Hematopoietic multipotent progenitor cell treated with erythropoietin and hydrocortisone succinate and interleukin-3 and kit ligand, for 8 days (in vitro differentiated cells): ENCODE data around the gene PIN1.

Experiments
- DNase-seq: peaks from one replicate; pipeline ENCODE4 v3.0.0-alpha.2; 2015

Gene PIN1

DNA sequence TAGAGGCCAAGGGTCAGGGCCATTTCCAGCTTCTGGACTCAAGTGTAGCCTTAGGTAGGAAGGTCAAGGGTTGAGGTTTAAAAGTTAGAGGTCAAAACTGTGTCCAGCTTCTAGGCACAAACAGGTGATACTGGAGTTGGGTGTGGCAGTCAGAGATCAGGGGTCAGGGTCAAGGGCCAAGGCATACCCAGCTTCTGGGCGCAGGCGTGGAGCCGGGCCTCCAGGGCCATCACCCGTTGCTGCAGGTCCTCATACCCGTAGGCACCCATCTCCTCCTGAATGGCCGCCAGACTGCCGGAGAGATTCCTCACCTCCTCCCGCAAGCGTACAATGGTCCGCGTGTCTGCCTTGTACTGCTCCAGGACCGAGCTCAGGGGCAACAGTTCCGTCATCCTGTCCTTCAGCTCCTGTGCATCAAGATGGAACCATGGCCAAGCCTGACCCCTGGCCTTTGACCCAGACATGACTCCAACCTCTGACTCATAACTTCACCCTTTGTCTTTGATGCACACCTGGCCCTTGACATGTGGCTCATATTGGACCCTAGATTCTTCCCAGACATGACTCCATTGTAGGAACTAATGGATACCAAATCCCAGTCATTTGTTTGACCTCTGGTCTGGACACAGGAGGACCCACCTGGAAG, 22.1 kb downstream of the PIN1 start:
- no peak for DNase-seq

DNA sequence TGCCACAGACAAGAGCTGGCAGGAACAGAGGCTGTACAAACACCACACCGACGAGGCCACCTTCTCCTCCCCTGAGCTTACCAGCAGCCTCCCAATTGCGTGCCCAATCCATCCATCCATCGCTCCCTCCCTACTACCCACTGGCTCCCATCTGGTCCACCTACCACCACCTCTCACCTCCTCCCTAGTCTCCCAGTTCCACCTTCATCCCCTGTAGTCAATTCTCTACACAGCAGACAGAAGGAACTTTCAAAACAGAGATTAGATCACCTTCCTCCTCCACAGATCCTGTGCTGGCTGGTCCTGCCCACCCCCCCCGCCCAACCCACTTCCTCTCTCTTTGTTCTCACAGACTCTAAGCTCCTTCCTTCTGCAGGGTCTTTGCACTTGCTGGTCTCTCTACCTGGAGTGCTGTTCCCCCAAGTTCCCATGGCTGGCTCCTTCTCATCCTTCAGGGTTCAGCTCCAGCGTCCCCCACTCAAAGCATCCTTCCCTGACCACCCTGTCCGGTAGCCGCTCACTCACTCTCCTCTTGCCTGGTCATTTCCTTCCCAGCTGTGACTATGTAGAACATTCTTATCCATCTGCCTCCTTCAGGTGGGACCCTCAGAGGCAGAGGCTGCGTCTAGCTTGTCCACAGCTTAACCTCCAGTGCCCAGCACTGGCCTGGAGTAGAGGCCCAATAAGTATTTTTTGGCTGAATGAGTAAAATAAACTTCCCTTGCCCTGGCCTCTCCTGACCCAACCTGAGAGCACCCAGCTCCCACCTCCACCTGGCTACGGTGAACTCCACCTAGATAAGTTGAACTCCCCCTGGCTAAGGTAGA, 23.0 kb downstream of the PIN1 start:
- no peak for DNase-seq

DNA sequence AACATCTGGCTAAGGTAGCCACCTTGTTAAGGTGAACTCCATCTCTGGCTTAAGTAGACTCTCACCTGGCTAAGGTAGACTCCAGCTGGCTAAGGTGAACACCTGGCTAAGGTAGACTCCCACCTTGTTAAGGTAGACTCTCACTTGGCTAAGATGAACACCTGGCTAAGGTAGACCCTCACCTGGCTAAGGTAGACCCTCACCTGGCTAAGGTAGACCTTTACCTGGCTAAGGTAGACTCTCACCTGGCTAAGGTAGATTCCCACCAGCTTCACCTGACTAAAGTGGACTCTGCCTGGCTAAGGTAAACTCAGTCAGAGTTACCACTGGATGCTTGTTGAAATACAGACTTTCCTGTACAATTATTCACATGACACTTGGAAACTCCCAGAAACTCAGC, 23.6 kb downstream of the PIN1 start:
- DNase-seq: no peak

DNA sequence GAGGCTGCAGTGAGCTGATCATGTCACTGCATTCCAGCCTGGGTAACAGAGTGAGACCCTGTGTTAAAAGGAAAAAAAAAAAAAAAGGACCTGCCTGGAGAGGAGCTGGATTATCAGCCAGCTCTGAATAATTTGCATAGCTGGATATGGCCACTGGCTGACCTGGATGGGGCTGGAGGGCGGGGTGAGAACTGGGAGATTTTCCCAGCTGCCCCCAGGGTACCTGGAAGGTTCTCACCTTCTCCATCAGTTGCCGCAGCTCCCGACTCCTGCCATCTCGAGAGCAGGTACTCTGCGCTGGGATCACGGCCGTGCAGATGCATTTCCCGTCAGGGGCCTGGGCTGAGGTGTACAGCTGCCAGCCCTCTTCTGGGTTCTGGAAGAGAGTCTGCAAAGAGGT, 25.3 kb downstream of the PIN1 start:
- DNase-seq: no peak

DNA sequence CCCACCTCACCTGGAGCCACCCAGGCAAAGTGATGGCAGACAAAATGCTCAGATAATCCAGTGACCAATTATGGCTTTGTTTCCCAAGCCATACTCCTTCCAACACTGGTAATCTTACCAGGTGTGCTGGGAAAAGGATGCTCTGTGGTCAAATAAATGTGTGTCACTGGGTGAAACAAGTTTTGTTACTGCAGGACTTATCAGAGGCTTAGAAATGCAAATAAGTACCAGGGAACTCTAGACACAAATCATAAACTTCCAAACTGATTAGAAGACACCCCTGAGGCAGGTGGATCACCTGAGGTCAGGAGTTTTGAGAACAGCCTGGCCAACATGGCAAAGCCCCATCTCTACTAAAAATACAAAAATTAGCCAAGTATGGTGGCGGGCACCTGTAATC, 26.4 kb downstream of the PIN1 start:
- no peak for DNase-seq

DNA sequence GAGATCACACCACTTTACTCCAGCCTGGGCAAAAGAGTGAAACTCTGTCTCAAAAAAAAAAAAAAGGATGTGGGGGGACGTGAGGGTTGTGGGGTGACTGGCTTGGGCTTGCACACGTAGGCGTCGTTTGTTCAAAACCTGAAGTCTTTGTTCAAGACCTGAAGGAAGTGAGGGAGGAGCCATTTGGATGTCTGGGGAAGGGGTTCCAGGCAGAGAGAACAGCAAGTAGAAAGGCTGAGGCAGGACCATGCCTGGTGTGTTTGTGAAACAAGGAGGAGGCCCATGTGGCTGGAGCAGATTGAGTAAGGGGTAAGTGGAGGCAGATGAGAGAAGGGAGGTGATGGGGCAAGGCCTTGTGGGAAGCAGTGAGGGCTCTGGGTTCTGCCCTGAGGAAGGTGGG, 27.8 kb downstream of the PIN1 start:
- DNase-seq: no peak

DNA sequence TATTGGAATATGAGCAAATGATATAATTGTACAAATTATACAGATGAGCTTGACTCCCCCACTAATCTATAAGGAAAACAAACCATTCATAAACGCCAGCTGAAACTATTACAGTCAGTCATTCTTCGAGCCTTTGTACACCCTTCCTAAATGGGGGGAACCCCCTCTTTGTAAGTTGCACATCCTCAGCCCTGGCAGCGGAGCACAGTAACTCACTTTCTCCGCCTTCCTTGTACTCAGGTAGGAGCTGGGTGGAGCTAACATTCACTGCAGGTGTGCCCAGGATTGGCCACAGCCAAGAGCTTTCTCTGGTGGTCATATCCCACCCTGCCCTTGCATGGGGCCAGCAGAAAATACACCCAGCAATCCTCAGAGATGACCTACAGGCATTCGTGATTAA, 28.6 kb downstream of the PIN1 start:
- DNase-seq: no peak

DNA sequence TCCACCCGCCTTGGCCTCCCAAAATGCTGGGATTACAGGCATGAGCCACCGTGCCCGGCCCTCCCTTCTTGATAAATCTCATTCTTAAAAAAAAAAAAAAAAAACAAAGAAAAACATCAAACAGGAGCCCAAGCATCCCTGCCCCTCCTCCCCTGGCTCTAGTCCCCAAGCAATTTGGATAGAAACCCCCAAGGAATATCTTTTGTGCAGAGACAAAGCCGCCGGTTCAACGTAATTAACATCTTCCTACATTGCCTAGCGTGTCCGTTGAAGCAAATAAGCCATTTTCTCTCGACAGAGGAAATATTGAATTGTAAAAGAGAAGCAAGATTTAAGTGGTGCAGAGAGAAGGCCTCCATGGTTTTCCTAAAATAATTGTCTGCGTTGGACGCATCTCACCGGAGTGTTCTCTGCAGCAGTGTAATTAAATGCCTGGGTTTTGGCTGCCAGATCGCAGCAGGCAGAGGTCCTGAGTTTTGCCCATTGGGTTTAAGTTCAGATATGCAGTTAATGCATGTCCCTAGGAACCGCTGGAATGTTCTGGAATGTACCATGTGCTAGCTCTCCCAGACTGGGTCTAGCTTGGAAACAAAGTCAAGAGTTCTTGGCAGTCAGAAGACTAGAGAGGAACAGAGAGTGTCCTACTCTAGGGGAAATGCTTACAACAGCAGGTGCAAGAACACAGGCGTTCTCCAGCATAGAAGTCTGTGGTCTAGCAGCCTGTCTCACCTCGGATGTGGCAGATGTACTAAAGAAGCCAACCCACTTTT, 30.8 kb downstream of the PIN1 start:
- DNase-seq: no peak

DNA sequence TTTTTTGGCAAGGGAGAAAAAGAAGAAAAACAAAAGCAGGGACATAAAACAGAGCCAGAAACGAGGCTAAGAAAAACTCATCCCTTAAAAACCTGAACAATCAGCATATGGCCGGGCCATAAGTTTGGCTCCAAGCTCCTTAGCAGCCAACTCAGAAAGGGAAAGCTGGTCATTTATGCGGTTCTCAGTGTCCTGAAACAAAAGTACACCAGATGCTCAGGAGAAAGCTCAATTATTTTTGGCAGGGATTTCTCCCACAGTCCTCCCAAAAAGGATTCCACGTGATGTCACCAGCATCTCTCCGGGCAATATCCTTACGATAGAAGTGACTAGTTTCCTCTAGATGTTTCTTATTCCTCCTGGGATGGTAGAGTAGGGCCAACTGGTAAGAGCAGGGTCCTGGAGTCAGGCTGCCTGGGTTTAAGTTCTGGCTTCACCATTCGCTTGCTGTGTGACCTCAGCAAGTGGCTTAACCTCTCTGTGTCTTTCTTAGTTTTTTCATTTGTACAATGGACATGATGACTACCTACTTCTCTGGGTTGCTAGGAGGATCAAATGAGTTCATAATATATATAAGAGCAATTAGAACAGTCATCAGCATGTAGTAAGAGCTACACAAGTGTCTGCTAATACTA, 34.0 kb downstream of the PIN1 start:
- DNase-seq: no peak

DNA sequence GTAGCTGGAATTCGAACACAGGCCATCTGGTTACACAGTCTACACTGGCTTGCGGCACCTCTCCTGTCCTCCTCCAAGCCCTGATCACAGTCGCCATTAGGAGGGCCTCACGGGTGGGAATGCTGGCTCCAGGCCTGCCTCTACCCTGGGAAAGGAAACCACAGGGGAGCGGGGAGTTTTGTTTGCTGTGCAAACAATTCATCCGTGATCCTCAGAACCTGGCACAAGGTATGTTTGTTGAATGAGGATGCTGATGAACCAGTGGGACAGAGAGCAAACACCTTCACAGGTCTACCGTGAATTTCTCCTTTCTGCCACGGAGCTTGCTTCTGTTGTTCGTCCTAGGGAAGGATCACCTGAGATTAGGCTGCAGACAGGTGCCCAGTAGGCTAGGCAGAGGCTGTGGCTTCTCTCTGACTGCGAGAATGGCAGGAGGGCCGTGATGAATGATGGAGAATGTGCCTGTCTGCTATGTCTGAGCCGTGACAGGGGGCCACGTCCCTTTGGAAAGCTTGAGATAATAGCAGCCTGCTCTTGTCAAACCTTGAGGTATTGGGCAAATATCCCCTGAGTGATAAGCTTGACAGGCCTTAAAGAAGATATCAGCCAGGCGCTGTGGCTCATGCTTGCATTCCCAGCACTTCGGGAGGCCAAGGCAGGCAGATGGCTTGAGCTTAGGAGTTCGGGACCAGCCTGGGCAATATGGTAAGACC, 36.7 kb downstream of the PIN1 start:
- DNase-seq: no peak

DNA sequence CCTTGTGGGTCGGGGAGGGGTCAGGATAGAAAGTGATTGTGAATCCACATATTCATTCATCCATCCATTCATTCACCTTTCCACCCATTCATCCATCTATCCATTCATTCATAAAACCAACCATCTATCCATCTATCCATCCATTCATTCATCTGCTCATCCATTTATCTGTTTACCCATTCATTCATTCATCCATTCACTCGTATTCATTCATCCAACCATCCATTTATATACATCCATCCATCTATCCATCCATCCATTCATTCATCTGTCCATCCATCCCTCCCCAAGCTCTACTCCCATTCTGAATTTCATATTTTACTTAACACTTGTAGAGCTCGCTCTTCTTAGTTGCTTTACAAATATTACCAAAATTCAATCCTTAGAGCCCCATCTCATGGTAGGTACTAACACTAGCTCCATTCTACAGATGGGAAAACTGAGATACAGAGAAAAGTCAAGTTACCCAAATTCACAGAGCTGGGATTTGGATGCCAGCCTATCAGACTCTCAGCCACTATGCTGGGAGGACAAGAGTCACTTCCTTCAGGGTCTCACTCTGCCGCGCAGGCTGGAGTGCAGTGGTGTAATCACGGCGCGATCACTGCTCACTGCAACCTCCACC, 37.6 kb downstream of the PIN1 start:
- no peak for DNase-seq

DNA sequence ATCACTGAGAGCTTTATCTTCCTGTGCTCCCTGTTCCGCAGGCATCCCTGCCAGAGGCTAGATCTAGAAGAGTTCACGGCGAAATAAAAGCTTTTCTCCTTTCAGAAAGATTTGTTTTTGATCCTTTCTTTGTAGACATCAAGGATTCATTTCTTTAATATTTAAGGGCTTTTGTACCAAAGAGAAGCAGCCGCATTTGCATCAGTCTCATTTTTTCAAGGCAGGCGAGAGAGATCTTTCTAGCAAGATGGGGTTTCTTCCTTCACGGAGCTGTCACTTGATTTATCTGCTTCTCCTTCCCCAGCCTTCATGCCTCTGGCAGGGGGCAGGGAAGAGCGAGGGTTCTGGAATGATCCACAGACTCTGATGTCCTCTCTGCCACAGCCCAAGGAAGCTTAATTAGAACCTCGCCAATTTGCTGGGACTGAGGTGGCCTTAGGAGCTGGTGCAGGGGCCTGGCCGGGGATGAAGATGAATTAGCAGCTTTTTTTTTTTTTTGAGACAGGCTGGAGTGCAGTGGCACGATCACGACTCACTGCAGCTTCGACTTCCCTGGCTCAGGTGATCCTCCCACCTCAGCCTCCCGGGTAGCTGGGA, 40.0 kb downstream of the PIN1 start:
- DNase-seq: no peak

DNA sequence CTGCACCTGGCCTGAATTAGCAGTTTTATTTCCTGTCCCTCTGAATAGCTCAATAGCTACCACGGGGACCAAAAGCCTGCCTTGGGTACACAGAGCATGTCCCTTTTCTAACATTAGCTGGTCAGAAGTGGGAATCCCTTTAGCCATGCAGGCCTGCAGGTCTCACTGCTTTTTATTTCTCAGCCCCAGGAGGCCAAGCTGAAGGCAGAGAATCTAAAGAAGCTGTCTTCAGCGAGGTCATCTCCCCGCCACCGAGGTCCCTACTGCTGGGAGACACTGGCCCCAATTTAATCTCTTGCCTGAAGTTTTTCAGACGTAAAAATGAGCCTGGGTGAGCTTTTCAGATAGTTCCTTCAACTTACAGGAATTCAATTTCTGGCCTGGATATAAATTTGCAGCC, 40.7 kb downstream of the PIN1 start:
- DNase-seq: no peak

DNA sequence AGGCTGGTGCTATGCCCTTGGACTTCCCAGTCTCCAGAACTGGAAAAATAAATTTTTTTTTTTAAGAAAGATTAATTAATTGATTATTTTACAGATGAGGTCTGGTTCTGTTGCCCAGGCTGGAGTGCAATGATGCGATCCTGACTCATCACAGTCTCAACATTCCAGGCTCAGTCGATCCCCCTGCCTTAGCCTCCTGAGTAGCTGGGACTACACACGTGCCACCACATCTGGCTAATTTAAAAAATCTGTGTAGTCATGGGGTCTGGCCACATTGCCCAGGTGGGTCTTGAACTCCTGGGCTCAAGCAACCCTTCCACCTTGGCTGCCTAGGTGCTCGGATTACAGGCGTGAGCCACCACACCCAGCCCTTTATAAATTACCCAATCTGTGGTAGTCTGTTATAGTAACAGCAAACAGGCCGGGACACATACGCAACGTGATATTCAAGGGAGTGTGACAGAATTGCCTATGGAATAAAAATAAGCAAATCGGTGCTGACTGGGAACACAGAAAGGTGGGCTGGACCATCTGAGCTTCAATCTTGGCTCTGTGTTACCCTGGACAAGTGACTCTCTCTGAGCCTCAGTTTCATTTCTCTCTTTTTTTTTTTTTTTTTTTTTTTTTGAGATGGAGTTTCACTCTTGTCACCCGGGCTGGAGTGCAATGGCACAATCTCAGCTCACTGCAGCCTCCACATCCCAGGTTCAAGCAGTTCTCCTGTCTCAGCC, 42.8 kb downstream of the PIN1 start:
- no peak for DNase-seq

DNA sequence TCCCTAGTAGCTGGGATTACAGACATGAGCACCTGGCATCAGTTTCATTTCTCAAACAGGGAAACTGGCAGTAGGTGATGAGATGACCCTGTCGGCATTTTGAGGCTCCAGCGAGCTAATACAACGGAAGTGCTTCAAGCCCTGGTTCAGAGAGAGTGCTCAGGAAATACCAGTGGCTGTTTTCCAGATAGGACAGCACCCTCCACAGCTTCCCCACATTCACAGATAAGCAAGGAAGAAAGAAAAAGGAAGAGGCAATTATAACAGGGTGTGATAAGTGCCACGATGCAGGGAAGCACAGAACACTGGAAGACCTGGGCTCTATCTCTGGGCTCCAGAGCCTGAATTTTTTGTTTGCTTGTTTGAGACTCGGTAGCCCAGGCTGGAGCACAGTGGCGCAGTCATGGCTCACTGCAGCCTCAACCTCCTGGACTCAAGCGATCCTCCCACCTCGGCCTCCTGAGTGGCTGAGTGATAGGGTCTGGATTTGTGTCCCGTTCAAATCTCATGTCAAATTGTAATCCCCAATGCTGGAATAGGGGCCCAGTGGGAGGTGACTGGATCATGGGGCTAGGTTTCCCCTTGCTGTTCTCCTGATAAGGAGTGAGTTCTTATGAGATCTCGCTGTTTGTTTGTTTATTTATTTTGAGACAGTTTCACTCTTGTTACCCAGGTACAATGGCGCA, 43.5 kb downstream of the PIN1 start:
- peak; percentile 3 for DNase-seq

DNA sequence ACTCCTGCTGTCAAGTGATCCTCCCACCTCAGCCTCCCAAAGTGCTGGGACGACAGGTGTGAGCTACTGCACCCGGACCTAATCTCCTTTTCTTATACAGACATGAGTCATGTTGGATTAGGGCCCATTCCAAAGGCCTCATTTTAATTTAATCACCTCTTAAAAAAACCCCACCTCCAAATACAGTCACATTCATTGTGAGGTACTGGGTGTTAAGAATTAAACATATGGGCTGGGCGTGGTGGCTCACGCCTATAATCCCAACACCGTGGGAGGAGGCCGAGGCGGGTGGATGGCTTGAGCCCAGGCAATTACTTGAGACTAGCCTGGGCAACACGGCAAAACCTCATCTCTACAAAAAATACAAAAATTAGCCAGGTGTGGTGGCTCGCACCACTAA, 46.6 kb downstream of the PIN1 start:
- no peak for DNase-seq

DNA sequence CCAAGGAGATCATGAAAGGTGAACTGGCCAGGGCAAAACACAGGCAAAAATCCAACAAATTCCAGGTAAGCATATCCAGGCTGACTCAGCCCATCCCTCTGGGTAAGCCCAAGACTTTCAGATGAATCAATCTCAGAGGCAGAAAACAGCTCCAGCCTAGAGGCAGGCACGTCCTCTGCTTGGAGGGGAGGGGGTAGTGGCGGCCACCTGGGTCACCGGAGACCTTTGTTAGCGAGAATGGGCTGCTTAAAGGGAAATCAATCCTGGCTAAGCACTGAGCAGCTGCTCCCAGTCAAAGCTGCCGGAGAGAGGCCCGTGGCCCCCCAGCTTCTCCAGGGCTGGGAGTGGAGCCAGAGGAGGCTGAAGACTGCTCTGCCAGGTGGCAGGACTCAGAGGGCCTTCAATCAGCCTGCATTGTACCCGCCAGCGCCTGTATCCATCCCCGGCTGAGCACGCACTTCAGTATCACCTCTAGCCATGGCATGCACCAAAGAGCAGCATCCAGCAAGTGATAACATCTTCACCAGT, 48.2 kb downstream of the PIN1 start:
- DNase-seq: no peak

DNA sequence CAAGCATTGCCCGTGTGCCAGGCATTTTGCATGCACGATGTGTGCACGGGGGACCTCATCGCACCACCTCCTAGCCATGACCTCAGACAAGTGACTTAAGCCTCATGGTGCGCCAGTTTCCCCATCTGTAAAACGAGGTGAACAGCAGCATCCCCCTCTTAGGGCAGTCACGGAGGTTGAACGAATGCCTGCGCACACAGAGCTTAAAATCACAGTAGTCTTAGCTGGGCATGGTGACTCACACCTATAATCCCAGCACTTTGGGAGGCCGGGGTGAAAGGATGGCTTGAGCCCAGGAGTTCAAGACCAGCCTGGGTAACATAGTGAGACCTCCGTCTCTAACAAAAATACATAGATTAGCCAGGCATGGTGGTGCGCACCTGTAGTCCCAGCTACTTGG, 48.6 kb downstream of the PIN1 start:
- no peak for DNase-seq

DNA sequence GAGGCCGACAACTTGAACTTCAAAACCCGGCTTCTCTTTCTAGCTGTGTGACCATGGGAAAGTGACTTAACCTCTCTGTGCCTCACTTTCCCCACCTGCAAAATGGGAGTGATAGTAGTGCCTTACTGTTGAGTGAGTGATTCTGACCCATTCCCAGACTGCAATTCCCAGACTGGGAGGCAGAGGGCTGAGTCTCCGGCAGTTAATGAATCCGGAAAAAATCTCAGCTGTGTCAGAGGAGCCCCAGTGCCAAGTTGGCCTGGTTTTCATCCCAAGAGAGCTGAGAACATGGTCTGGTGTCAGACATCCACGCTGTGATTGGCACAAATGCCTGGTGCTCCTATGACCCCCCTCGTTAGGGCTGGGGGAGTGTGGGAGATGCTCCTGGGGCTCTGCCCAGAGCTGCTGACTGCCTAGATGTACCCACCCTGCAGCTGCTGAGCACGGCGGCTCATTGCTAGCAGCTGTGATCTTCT, 50.0 kb downstream of the PIN1 start:
- no peak for DNase-seq
